GM21390 (cell line): Measurements from ENCODE around the gene PALMD.

Experiments
- ATAC-seq: cut with Tn5 transposase; IDR thresholded peaks from one replicate; pipeline ENCODE4 v1.9.1; 2021; ENCODE audit not compliant: unreplicated experiment

The PALMD gene

DNA sequence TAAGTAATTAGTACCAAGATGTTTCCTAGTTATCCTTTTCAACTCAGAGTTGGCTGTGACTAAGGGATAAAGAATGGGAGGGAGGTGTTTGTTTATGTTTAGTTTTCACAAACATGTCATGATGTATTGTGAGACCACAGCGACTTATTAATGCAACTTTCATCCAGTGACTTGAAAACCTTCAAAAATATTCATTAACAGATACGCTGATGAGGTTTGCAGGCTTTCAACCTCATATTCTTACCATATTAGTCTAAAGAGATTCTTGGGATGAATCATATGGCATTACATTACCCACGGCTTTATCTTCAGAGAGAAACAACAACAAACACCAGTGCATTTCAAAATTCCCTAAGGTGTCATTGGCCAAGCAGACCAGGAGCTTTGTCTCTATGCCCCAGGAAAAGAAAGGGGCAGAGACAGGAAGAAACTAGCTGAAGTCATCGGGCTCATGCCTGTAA lies 36.4 kb downstream of the PALMD start:
- ATAC-seq, result no peak

GRCh38 chr1:99685516-99686180 lies 39.7 kb downstream of the PALMD start:
- peak; percentile 85 for ATAC-seq

DNA sequence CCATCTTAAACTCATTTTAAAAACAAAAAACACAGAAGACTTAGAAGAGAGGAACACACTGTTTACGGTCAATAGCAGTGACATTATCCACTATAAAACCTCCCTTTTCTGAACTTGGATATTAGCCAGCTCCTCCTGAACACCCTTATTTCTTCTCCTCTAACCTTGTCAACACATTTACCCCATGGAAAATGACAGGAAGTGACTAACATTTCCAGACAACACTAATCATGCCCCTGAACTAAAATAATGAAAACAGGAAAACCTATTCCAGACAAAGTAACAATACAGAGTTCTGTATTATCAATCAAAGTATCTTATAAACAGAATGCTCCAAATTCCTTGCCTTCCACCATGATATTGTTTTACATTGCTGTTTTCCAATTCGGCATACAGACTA lies 45.3 kb downstream of the PALMD start:
- ATAC-seq, result no peak

DNA sequence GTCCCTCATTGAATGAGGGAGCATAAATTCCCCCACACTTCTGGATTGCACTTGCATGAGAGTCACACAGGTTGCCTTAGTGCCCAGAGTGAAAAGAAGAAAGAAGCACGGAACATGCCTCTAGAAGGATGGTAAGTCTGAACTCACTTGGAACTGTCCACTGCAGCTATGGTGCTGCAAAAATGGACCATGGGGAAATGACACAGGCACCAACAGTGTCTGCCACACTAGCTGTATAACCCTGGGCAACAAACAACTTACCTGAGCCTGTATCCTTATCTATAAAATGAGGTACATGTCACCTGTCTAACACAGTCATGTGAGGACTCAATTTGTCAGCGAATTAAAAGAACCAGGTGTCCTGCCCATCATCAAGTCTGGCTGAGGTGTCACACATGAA lies 50.7 kb downstream of the PALMD start:
- ATAC-seq, result no peak

DNA sequence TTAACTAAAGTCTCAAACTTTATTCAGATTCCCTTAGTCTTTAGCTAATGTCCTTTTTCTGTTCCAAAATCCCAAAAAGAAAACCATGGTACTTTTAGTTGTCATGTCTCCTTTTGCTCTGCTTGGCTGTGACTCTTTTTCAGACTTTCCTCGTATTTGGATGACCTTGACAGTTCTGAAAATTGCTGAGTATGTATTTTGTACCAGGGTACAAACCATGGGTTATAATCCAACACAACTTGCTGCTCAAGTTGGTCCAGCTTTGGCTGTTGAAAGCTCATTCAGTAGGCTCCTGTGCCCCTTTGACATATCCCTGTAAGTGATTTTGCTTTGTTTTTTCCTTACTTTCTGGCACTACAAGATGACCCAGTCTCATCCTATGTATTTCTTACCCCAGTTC lies 51.7 kb downstream of the PALMD start:
- ATAC-seq, result no peak

- no peak for ATAC-seq
Observed at GRCh38 chr1:99700020-99700419, 54.1 kb downstream of the PALMD start.

DNA sequence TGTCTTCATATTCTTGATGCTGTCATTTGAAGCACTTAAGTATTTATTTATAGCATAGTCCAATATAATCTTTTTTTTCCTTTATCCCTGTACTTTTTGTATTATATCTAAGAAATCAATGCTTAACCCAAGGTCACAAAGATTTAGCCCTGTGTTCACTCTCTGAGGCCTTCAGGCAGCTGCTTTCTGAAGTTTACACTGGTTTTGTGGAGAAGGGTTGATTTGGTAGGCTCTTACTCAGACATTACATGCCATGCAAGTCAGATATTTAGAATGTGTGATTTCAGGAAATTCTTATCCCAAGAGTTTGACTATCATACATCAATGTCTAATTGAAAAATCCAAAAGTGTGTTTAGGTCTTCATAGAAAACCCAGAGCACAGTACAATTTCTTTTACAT lies 56.3 kb downstream of the PALMD start:
- ATAC-seq, result no peak

GRCh38 chr1:99704356-99704816 lies 58.5 kb downstream of the PALMD start:
- ATAC-seq, result no peak

GRCh38 chr1:99705385-99705784 lies 59.5 kb downstream of the PALMD start:
- ATAC-seq, result no peak

DNA sequence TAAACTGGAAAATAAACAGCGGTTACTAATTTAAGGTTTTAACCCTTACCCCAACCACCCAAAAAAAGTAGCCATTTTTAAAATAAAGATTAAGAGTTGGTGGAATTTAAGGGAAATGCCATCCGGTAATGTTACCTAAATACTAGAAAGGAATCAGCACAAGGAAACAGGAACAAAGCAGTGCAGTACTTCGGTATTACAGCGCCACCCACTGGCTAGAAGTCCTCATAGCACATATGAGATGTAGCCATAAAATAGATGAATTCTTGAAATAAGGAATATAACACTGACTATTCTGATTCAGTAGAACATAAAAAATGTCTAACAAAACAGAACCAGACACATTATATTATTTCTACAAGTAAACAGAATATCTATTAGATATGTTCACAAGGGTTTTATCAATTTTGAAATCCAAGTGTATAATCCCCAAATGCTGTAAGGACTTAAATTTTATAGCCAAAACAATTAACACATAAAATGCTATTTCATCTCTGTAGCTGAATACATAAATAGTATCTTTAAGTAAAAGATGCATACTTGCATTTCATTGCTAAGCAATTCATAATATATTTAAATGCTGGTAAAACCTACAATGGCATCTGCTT lies 61.7 kb downstream of the PALMD start:
- peak; percentile 76 for ATAC-seq

DNA sequence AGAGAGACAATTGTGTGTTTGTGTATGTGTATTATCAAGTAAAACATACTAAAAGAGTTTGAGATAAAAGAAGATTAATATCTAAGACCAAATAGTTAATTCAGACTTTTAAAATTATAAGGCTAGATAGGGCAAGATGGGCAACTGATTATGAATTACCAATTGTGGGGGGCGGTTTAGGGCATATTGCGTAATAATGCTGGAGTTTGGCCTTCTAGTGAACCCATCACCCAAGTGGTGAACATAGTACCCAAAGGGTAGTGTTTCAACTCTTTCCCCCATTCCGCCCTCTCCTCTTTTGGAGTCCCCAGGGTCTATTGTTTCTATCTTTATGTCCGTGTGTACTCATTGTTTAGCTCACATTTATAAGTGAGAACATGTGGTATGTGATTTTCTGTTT lies 65.1 kb downstream of the PALMD start:
- ATAC-seq, result no peak

- no peak for ATAC-seq
Observed at GRCh38 chr1:99713006-99713405, 67.1 kb downstream of the PALMD start.

DNA sequence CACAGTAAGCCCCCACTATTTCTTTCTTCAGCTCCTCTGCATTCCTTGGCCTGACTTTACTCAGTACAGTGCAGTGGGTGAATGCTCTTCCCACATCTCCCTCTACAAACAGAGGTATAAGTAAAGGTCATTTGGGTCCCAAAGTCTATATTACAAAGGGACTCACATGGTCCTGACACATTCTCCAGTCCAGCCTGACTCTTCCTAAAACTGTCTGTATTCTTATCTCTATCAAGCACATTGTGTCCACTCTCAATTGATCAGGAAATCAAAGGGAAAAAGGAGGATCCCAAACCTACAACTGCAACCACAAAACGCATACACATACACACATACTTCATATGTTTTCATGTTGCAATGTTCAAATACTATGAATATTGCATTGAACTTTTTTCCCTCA lies 71.1 kb downstream of the PALMD start:
- no peak for ATAC-seq

DNA sequence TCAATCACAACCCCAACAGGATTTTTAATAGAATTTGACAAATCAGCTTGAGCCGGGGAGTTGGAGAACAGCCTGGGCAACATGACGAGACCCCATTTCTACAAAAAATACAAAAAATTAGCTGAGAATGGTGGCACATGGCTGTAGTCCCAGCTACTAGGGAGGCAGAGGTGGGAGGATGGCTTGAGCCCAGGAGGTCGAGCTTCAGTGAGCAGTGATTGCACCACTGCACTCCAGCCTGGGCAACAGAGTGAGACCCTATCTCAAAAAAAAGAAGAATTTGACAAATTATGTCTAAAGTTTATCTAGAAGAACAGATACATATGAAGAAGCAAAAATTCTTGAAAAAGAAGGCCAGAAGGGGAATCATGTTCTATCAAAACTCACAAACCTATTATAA lies 77.3 kb downstream of the PALMD start:
- no peak for ATAC-seq

- ATAC-seq, result no peak
Observed at GRCh38 chr1:99725996-99726395, 80.1 kb downstream of the PALMD start.

- no peak for ATAC-seq
Observed at GRCh38 chr1:99726407-99726806, 80.5 kb downstream of the PALMD start.

GRCh38 chr1:99726818-99727217 lies 80.9 kb downstream of the PALMD start:
- ATAC-seq, result no peak

- no peak for ATAC-seq
Observed at GRCh38 chr1:99727575-99728185, 81.8 kb downstream of the PALMD start.

- ATAC-seq, result peak; percentile 53
Observed at GRCh38 chr1:99728494-99729235, 82.8 kb downstream of the PALMD start.

DNA sequence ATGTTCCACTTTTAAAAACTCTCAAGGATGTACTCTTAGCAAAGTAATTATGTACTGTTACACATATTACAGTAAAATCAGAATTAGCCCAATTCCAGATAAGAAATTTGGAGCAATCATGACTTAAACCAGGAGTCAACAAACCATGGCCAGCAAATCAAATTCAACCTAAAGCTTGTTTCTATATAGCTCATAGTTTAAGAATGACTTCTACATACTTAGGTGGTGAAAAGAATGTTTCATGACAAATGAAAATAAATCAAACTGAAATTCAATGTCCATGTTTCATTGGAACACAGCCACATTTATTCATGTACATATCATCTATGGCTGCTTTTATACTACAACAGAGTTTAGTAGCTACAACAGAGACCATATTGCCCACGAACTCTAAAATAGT lies 85.5 kb downstream of the PALMD start:
- ATAC-seq, result no peak

- ATAC-seq, result no peak
Observed at GRCh38 chr1:99735852-99736251, 89.9 kb downstream of the PALMD start.

DNA sequence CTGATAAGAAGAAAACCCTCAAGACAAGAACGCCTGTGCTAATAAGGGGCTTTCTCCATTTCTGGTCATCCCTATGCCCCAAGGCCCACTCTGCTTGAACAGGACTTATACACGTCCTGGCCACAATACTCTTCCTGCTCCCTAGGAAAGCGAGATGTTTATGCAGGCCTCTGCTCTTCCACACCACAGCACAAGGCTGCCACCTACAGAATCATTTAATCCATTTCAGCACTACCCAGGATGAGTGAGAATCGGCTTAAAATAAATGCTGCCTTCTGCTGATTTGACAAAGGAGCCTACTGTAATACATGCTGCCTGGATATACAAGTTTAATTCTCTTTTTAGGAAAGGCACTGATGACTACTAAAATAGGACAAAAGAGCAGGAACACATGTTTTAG lies 91.1 kb downstream of the PALMD start:
- no peak for ATAC-seq
